Medulla oblongata (tissue), 1 donor: ENCODE results near the gene MOGAT3.

Experiments
- DNase-seq: peaks from one replicate; pipeline ENCODE4 v3.0.0-alpha.2; 2015; ENCODE audit errors: extremely low spot score

MOGAT3 gene

GRCh38 chr7:101172854-101173751 is 27.7 kb downstream of the MOGAT3 start:
- DNase-seq: no peak

- no peak for DNase-seq
Measured at GRCh38 chr7:101172005-101172853, 28.6 kb downstream of the MOGAT3 start.

- no peak for DNase-seq
Measured at GRCh38 chr7:101171442-101171837, 29.4 kb downstream of the MOGAT3 start.

- no peak for DNase-seq
Measured at GRCh38 chr7:101170617-101171441, 30.0 kb downstream of the MOGAT3 start.

- DNase-seq: peak; percentile 41
Measured at GRCh38 chr7:101169838-101170551, 30.8 kb downstream of the MOGAT3 start.

- DNase-seq: no peak
Measured at GRCh38 chr7:101169110-101169837, 31.6 kb downstream of the MOGAT3 start.

- no peak for DNase-seq
Measured at GRCh38 chr7:101168412-101169049, 32.3 kb downstream of the MOGAT3 start.

GRCh38 chr7:101167645-101168411 is 33.0 kb downstream of the MOGAT3 start:
- DNase-seq: no peak

GRCh38 chr7:101166909-101167644 is 33.8 kb downstream of the MOGAT3 start:
- no peak for DNase-seq

GRCh38 chr7:101166648-101166908 is 34.3 kb downstream of the MOGAT3 start:
- no peak for DNase-seq

GRCh38 chr7:101165958-101166647 is 34.7 kb downstream of the MOGAT3 start:
- no peak for DNase-seq

GRCh38 chr7:101165075-101165957 is 35.5 kb downstream of the MOGAT3 start, which contains the start of gene VGF:
Gene VGF, minus strand, starts transcription at chr7:101165569. Its CDS starts 726 bp downstream, at chr7:101164843.
- DNase-seq: peak; percentile 91

- no peak for DNase-seq
Measured at GRCh38 chr7:101164071-101164840, 36.6 kb downstream of the MOGAT3 start.

- no peak for DNase-seq
Measured at GRCh38 chr7:101163279-101164070, 37.4 kb downstream of the MOGAT3 start.

GRCh38 chr7:101162551-101163278 is 38.1 kb downstream of the MOGAT3 start:
- no peak for DNase-seq
